ENCODE data around the gene TCOF1.

TCOF1 gene

GRCh38 chr5:150391064-150391834 lies 33.8 kb downstream of the TCOF1 start:
- no peak for DNase-seq

- DNase-seq = no peak
Measured at GRCh38 chr5:150391986-150392385, 34.5 kb downstream of the TCOF1 start.

DNA sequence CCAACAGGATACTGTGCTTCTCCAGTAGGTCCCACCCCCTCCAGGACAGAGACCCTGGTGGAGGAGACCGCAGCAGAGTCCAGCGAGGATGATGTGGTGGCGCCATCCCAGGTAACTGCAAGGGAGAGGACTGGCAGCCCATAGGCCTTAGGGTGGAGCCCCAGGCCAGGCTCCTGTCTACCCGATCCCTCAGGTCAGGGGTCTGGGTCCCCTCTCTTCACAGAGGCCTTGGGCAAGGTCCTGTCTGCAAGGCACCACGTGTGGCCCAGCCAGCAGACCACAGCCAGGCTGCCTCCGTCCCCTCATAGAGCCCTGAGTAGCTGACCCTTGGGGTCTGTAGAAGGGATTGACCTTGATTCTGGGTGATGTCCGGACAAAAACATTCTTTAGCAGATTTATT lies 35.2 kb downstream of the TCOF1 start:
- DNase-seq = no peak

DNA sequence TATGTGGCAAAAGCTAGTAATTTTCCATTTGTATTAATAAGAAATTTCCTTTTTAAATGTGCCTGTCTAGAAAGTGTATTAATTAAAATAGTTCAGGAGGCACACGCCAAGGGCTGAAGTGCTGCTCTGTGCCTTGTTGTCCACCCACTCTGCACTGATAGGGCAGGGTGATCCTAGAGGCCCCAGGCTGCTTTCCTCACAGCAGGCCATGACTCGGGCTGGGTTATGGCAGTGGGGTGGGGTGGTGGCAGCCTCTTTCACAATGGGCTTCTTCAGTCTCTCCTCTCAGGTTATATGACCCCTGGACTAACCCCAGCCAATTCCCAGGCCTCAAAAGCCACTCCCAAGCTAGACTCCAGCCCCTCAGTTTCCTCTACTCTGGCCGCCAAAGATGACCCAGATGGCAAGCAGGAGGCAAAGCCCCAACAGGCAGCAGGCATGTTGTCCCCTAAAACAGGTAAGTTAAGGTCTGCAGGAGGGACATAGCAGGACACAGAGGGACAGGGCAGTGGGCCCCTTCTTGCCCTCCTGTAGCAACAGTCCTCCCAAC lies 35.7 kb downstream of the TCOF1 start:
- DNase-seq = no peak

GRCh38 chr5:150394131-150394530 lies 36.6 kb downstream of the TCOF1 start:
- no peak for DNase-seq

DNA sequence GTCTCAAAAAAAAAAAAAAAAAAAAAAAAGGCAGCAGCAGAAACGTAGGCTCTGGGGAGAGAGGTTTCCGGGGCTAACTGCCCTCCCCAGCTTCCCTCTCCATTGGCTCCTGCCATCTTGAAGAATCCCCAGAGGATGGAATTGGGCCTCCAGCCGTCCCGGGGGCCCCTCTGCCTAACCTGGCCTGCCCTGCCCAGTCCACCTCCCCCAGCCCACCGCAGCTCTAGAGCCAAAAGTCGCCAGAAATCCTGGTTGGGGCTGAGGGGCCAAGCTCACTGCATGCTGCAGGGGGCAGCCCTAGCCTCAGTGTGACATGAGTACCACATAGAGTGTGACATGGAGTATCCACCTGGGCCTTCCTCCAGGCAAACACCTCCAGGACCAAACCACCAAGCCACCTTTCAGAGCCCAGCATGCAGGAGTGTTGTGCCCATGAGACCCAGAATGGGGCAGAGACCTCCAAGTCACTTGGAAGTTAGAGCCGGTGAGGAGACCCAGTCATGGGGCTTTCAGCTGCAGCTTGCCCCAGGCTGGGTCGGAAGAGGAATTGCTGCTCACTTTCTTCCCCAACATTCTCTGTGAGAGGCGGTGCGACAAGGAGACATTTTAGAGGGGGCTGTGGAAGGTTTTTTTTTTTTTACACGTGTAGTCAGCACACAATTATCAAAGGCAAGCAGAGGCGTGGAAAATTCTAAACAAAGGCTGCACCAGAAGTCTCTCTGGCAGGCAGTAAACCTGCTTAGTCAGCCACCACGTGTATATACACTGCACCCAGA lies 37.6 kb downstream of the TCOF1 start:
- DNase-seq = no peak

DNA sequence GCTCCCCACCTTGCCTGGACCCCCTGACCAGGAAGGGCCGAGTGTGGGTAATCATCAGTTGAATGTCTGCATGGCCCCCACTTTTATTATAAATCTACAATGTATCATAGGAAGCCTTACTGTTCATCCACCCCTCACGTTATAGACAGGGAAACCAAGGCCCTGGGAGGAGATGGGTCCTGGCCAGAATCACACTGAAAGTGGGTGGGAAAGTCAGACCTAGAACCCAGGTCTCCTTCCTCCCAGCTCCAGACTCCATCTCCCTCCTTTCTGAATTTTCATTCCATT lies 38.1 kb downstream of the TCOF1 start:
- no peak for DNase-seq

DNA sequence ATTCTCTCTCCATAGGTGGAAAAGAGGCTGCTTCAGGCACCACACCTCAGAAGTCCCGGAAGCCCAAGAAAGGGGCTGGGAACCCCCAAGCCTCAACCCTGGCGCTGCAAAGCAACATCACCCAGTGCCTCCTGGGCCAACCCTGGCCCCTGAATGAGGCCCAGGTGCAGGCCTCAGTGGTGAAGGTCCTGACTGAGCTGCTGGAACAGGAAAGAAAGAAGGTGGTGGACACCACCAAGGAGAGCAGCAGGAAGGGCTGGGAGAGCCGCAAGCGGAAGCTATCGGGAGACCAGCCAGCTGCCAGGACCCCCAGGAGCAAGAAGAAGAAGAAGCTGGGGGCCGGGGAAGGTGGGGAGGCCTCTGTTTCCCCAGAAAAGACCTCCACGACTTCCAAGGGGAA lies 38.8 kb downstream of the TCOF1 start:
- no peak for DNase-seq

GRCh38 chr5:150397146-150397781 lies 39.8 kb downstream of the TCOF1 start:
- no peak for DNase-seq

- DNase-seq = no peak
Measured at GRCh38 chr5:150397782-150398721, 40.6 kb downstream of the TCOF1 start.

- DNase-seq = no peak
Measured at GRCh38 chr5:150398722-150399523, 41.4 kb downstream of the TCOF1 start.

- no peak for DNase-seq
Measured at GRCh38 chr5:150399524-150400211, 42.2 kb downstream of the TCOF1 start.

DNA sequence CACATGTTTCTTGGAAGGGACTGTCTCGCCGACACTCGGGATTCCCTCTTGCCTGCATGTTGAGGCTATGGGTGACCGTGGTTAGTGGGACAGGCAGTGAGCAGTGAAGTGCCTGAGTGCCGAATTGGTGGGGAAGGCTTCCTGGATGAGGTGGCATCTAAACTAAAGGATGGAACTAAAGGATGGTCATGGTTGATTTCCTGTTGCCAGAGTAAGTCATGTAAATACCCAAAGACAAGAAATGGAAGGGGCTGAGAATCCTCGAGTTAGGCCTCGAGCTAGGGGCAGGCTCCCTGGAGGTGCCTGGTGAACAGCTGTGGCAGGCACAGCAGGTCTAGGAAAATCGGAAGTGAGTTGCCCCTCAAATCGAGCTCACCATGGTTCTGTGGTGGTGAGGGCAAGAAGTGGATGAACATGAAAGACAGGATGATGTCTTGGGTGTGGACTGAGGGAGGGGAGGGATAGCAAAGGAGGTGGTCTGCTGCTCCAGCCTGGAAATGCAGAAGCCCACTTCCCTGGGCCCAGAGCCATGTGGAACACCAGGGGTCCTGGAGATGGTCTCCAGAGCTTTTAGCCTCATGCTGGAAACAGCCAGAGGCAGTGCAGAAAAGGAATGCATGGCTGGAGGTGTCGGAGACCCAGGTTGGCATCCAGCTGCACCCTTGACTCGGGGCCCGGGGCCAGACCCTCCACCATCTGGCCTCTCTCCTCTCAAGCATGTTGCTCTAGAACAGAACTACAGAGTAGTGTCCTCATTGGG lies 43.0 kb downstream of the TCOF1 start:
- no peak for DNase-seq

DNA sequence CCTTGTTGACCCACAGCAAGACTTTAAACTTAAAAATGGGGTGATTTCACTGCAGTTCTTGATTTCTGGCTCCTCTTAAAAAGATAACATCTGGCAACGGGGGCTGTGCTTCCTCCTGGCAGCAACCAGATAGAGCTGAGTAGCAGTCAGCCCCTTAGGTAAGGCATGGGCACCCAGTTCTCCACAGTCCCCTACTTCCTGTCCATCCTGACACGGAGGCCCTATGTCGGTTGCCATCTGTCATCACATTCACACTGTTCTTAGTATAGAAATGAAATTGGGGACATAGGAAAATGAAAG lies 43.5 kb downstream of the TCOF1 start:
- no peak for DNase-seq

DNA sequence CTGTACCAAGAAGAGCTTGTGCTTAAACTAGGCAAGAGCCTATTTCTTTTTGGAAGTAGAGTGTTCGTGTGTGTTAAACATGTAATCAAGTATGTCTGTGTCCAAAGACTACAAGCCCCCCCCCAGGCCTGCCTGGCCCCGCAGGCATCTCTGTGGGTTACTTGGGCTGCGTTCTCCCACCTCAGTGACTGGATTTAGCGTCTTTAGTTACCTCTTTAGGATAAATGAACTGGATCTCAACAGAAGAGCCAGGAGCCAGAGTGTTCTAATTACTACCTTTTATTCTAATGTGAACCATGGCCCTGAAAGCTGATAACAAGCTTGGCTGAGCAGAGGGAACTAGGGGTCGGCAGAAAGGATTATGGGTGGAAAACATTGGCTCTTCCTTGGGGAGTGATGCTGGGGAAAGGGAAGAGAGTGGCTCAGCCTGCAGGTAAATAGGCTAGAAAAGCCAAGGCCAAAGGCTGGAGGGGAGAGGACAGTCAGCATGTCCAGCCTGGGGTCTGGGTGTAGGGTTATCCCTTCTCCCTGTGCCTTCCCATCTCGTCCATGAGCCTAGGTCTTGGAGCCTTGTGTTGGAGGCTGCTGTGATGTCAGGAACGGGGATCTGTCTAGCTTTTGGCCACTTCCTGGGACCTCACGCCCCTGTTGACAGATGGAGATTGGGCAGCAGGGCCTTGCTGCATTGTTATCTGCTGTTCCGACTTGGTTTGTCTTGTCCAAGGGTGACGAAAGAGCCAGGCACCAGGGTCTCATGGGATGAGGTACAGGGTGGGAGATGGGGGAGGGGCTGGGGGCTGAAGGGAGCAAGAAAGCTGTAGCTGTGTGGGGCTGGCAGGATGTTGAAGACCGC lies 44.1 kb downstream of the TCOF1 start:
- no peak for DNase-seq

- DNase-seq = no peak
Measured at GRCh38 chr5:150402229-150402773, 44.8 kb downstream of the TCOF1 start.

GRCh38 chr5:150402901-150403342 lies 45.4 kb downstream of the TCOF1 start:
- no peak for DNase-seq

DNA sequence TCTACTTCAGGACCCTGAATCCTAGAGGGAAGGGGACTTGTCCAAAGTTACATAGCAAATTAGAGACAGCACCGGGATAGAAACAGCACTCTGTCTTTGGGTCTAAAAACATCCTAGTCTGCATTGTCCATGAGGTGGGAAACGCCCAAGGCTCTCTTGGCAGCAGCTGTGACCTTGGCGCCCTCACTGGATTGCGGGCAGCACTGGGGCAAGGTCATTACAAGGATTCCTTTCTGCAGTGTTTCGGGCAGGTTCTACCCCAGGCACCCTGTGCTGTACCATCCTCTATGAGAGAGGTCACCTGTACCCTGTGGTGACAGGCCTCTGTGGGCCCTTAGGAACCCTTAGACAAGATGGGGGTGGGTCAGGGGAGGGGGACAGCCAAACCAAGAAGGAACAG lies 46.6 kb downstream of the TCOF1 start:
- no peak for DNase-seq

DNA sequence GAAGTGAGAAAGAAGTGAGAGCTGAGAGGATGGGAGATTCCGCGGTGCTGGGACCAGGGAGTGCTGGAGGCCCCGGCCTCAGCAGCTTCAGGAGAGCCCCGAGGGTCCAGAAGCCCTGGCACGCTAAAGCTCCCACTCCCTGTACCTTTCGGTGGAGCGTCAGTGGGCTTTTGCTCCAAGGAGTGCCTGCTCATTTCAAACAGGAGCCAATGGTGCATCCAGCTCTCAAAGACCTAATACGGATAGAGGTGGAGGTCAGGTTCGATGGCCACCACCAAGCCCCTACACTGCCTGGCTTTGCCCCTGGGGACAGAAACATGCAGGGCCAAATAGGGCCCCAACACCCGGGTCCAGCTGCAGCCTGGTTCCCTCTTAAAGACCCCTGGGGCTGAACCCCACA lies 47.0 kb downstream of the TCOF1 start:
- DNase-seq = no peak
